Occipital lobe (tissue), 3 donors: ENCODE data around the gene PKNOX2. TPM values are rescaled to one million over a fixed set of nuclear protein-coding genes. Genes with fewer than 3 reads are reported as not detected.

Experiments used
- DNase-seq: peaks from one replicate; lab custom pipeline; 2025; lab: John Stamatoyannopoulos, UW
- small RNA-seq: library from RNA; depleted of rRNA; stranded (forward); fragments of <200 nt; gene quantifications from one replicate; pipeline ENCODE3, GENCODE V24; 2014
- total RNA-seq: library from RNA; depleted of rRNA; stranded (reverse); fragments of >200 nt; gene quantifications from one replicate; pipeline ENCODE4 v1.2.3, GENCODE V29; 2014

Gene PKNOX2
- total RNA-seq, 1 donor from 2014 or later, result 5.3 TPM

DNA sequence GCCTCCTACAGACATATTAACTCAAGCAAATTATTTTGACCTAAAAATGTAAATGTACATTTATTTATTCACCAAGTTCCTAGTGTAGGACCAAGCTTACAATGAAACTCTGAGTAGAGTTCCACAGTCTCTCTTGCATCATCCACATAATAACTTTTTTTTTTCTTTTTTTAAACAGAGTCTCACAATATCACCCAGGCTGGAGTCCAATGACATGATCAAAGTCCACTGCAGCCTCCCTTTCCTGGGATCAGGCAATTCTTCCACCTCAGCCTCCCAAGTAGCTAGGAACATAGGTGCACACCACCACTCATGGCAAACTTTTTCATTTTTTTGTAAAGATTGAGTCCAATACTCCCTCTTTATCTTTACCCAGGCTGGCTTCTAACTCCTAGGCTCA is 303.5 kb downstream of the PKNOX2 start:
- no peak for DNase-seq

DNA sequence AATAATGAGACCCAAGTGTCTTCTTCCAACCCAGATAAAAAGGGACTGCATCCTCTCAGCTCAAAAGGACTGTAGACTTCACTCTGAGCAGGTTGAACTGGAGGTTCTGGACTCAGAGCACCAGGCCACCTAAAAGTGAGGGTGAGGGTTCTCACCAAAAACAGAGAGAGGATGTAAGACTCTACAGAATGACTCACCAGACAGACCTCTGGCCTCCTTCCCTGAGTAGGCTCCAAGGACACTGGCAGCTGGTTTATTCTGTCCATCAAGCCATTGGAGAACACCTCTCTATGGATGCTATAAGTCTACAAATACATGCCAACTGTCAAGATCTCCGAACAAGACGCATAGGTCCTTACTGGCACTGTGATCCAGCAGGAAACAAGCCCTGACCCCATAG is 304.3 kb downstream of the PKNOX2 start:
- no peak for DNase-seq

DNA sequence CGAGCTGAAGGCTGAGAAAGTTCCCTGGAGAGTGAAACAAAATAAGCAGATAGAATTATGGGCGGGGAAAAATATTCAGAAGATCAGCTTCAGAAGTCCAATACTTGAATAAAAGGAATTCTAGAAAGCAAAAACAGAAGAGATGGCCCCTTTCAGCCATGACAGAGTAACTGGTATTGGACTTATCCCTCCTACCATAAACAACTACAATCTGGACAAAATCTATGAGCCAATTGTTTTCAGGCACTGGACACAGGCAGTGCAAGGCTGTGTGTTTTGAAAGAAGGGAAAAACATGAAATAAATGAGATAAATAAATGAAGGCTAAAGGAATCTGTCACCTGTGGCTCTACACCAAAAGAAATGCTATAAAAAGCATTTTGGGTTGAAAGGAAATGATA is 305.8 kb downstream of the PKNOX2 start:
- DNase-seq, result no peak

DNA sequence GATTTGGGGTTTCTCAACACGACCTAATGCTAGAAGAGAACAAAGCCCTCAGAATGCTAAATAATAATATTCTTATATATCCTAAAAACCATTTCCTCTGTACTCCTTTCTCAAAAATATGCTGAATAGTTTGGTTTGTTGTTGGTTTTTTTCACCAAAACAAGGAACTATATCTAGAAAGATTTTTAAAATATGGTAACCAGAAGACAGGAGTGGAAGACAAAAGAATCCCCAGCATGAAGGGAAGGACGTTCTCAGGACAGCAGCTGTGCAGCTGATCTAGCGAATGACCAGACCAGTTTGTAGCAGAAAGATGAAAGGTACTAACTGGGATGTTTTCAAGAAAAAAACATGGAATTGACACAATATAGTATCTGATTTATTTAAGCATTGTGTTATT is 312.2 kb downstream of the PKNOX2 start:
- DNase-seq, result no peak

DNA sequence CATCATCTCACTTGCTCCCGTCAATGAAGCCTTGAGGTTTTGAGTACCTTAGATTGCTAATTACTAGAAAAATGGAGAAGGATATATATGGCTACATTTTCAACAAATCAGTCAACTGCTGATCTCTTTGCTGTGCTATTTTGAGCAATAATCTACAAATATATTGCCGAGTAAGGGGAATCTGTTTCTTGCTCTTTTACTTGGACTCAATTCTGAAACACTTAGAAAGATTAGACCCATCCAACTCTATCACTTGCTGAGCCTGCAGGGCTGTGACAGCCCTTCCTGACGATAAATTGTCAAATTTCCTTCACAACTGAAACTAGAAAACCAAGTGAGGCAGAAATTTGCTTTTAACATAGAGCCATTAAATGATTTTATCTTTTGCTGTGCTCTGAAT is 314.6 kb downstream of the PKNOX2 start:
- no peak for DNase-seq

DNA sequence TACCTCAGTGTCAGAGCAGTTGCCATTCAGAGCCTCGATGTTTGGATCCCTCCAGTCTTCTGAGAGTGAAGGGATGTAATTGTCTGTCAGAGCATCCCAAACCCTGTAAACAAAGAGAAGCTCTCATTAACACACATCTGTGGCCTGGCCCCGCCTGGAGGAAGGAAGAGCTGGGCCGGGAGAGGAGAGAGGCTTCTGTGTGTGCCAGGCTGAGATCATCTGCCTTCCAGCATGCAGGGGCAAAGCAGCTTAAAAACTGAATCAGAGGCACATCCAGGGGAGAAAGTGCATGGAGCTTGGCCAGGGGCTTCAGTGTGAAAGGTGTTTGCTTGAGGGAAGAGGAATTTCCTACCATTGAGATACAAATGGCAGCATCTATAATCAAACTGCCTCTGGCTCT is 317.0 kb downstream of the PKNOX2 start:
- peak; percentile 82 for DNase-seq

Small RNAs within 50 kb of the gene (small RNA-seq; reads per million reads assigned to genes)
- not detected for gene RNU6-321P

Other genes with a start within 250 kb of the PKNOX2 start
- not detected for gene HEPN1, start 245.5 kb upstream of the PKNOX2 start, total RNA-seq
- 12.6 TPM for gene HEPACAM, start 228.7 kb upstream of the PKNOX2 start, total RNA-seq
- 2.5 TPM for gene CCDC15, start 210.5 kb upstream of the PKNOX2 start, total RNA-seq
- 3.4 TPM for gene SLC37A2, start 101.4 kb upstream of the PKNOX2 start, total RNA-seq
- gene TMEM218, start 53.1 kb upstream of the PKNOX2 start, total RNA-seq, result 23.9 TPM